H1 (cell line): Measurements from ENCODE around the gene TLR7. TPM values are rescaled to one million over a fixed set of nuclear protein-coding genes. Genes with fewer than 3 reads are reported as not detected.

Experiments
- CTCF ChIA-PET: fragments of 300-600 bp; sonication (Branson Sonifier 250); formaldehyde crosslinking; loops from one replicate; lab custom pipeline; 2021; ENCODE audit not compliant: partially characterized antibody; lab: Charles Lee
- POLR2A ChIA-PET: fragments of 300-600 bp; sonication (Branson Sonifier 250); formaldehyde crosslinking; loops from one replicate; lab custom pipeline; 2021; ENCODE audit warnings: inconsistent platforms; ENCODE audit not compliant: partially characterized antibody; lab: Charles Lee
- DNase-seq, 2 experiments: peaks; one replicate each; pipeline versions ENCODE4 v3.0.0 to v3.0.0-alpha.2; 2010 to 2022; ENCODE audit warnings: low spot score in 2 of 2, low read depth in 1 of 2, mixed read lengths in 1 of 2
- FAIRE-seq: peaks from 2 replicates; lab custom pipeline; 2011; peaks lifted over from hg19 to GRCh38; lab: Jason Lieb, UNC
- H2AFZ ChIP-seq: 2 replicates; pipeline ENCODE4 v1.8.1; 2012; ENCODE audit warnings: low read length, inconsistent platforms
- H2AK5ac ChIP-seq: 2 replicates; pipeline ENCODE4 v1.6.1; 2013; ENCODE audit warnings: low read depth, low read length
- H2BK120ac ChIP-seq: replicated peaks from 2 replicates; pipeline ENCODE3; 2013; ENCODE audit warnings: low read depth, low read length, inconsistent platforms
- H2BK12ac ChIP-seq: 2 replicates; pipeline ENCODE4 v1.6.1; 2013; ENCODE audit warnings: low read depth, low read length
- H2BK15ac ChIP-seq: 2 replicates; pipeline ENCODE4 v1.6.1; 2013; ENCODE audit warnings: low read length
- H2BK20ac ChIP-seq: 2 replicates; pipeline ENCODE4 v1.6.1; 2013; ENCODE audit warnings: low read length
- H2BK5ac ChIP-seq: 2 replicates; pipeline ENCODE4 v1.6.1; 2013; ENCODE audit warnings: low read depth, low read length
- H3K14ac ChIP-seq: 2 replicates; pipeline ENCODE4 v1.6.1; 2013; ENCODE audit warnings: inconsistent platforms; ENCODE audit not compliant: insufficient read length
- H3K18ac ChIP-seq: 2 replicates; pipeline ENCODE4 v1.6.1; 2013; ENCODE audit warnings: low read length; ENCODE audit errors: extremely low read depth
- H3K23ac ChIP-seq: 2 replicates; pipeline ENCODE4 v1.6.1; 2013; ENCODE audit warnings: inconsistent platforms; ENCODE audit not compliant: insufficient read length
- H3K23me2 ChIP-seq: 2 replicates; pipeline ENCODE4 v1.6.1; 2013; ENCODE audit warnings: low read depth, low read length
- H3K27ac ChIP-seq: 2 replicates; pipeline ENCODE4 v1.6.1; 2011; ENCODE audit warnings: low read depth, low read length, inconsistent platforms
- H3K27me3 ChIP-seq, 4 experiments: replicated peaks in 1 of 4; 1 replicate in 1 of 4; 2 replicates in 3 of 4; pipeline versions ENCODE4 v1.6.1 to v1.8.1; 2011 to 2013; ENCODE audit warnings: low read length in 3 of 4, mild to moderate bottlenecking in 3 of 4, inconsistent platforms in 2 of 4, mixed read lengths in 2 of 4, moderate library complexity in 1 of 4; ENCODE audit not compliant: control insufficient read depth in 3 of 4, insufficient read depth in 3 of 4; ENCODE audit errors: extremely low read depth in 1 of 4
- H3K36me3 ChIP-seq, 4 experiments: 2 replicates each; pipeline versions ENCODE4 v1.6.1 to v1.8.1; 2011 to 2013; ENCODE audit warnings: mild to moderate bottlenecking in 4 of 4, low read length in 3 of 4, moderate library complexity in 2 of 4, control low read depth in 1 of 4, inconsistent platforms in 1 of 4; ENCODE audit not compliant: insufficient read depth in 4 of 4, control insufficient read depth in 2 of 4
- H3K4ac ChIP-seq: replicated peaks from 2 replicates; pipeline ENCODE3; 2013; ENCODE audit warnings: low read length, low read depth, mixed read lengths, inconsistent platforms; ENCODE audit not compliant: insufficient read length
- H3K4me1 ChIP-seq, 4 experiments: replicated peaks in 1 of 4; 1 replicate in 1 of 4; 2 replicates in 3 of 4; pipeline versions ENCODE4 v1.6.1 to v1.8.1; 2011 to 2013; ENCODE audit warnings: low read length in 3 of 4, inconsistent platforms in 2 of 4, mixed read lengths in 1 of 4; ENCODE audit not compliant: insufficient read depth in 4 of 4, control insufficient read depth in 3 of 4
- H3K4me2 ChIP-seq, 2 experiments: 2 replicates each; pipeline versions ENCODE4 v1.6.1 to v1.8.1; 2011 to 2013; ENCODE audit warnings: low read depth in 2 of 2, low read length in 2 of 2, control low read depth in 1 of 2, inconsistent platforms in 1 of 2, mild to moderate bottlenecking in 1 of 2; ENCODE audit not compliant: insufficient read depth in 1 of 2
- H3K4me3 ChIP-seq, 4 experiments: fragments of 200-600, 300-600 bp in 1 of 4; sonication (generic), shearing (Covaris generic), sonication (Bioruptor Twin) in 1 of 4; 2 replicates each; pipeline versions ENCODE4 v1.5.1 to v1.8.1; 2011 to 2016; ENCODE audit warnings: low read length in 4 of 4, low read depth in 3 of 4, control low read depth in 2 of 4, inconsistent platforms in 2 of 4, mild to moderate bottlenecking in 2 of 4, mixed read lengths in 1 of 4, moderate library complexity in 1 of 4; ENCODE audit not compliant: insufficient read depth in 2 of 4; ENCODE audit errors: extremely low read depth in 1 of 4
- H3K56ac ChIP-seq: replicated peaks from 2 replicates; pipeline ENCODE3; 2013; ENCODE audit warnings: low read depth, mild to moderate bottlenecking, mixed read lengths, low read length, inconsistent platforms; ENCODE audit not compliant: insufficient read length
- H3K79me1 ChIP-seq: 2 replicates; pipeline ENCODE4 v1.6.1; 2013; ENCODE audit warnings: low read depth, low read length, control low read depth
- H3K79me2 ChIP-seq, 2 experiments: 2 replicates each; pipeline versions ENCODE4 v1.6.1 to v1.8.1; 2012 to 2013; ENCODE audit warnings: low read length in 2 of 2, mild to moderate bottlenecking in 2 of 2, inconsistent platforms in 1 of 2; ENCODE audit not compliant: insufficient read depth in 2 of 2, control insufficient read depth in 1 of 2
- H3K9ac ChIP-seq, 4 experiments: replicated peaks in 1 of 4; 1 replicate in 1 of 4; 2 replicates in 3 of 4; pipeline versions ENCODE4 v1.6.1 to v1.8.1; 2011 to 2013; ENCODE audit warnings: low read depth in 3 of 4, low read length in 3 of 4, control low read depth in 2 of 4, mild to moderate bottlenecking in 2 of 4, moderate library complexity in 2 of 4, inconsistent platforms in 1 of 4; ENCODE audit errors: extremely low read depth in 1 of 4
- H3K9me3 ChIP-seq, 2 experiments: 2 replicates each; pipeline versions ENCODE4 v1.6.1 to v1.8.1; 2012 to 2013; ENCODE audit warnings: mild to moderate bottlenecking in 2 of 2, moderate library complexity in 2 of 2, control low read depth in 1 of 2, inconsistent platforms in 1 of 2, low read depth in 1 of 2, low read length in 1 of 2, mixed read lengths in 1 of 2; ENCODE audit not compliant: insufficient read depth in 2 of 2
- H4K20me1 ChIP-seq, 2 experiments: replicated peaks in 1 of 2; 2 replicates each; pipeline versions ENCODE3 to v1.8.1; 2011 to 2013; ENCODE audit warnings: inconsistent platforms in 2 of 2, low read length in 2 of 2, mild to moderate bottlenecking in 1 of 2; ENCODE audit not compliant: insufficient read depth in 2 of 2, control insufficient read depth in 1 of 2
- H4K5ac ChIP-seq: 2 replicates; pipeline ENCODE4 v1.6.1; 2013; ENCODE audit warnings: low read length, low read depth, mixed read lengths, inconsistent platforms; ENCODE audit not compliant: insufficient read length
- H4K8ac ChIP-seq: 2 replicates; pipeline ENCODE4 v1.8.0; 2013; ENCODE audit warnings: mild to moderate bottlenecking, moderate library complexity, low read length, inconsistent platforms; ENCODE audit not compliant: insufficient read depth; ENCODE audit errors: extremely low read depth
- H4K91ac ChIP-seq: replicated peaks from 2 replicates; pipeline ENCODE3; 2013; ENCODE audit warnings: low read length, mixed read lengths, inconsistent platforms; ENCODE audit not compliant: insufficient read length
- ASH2L ChIP-seq: fragments of 200-600, 300-600 bp; sonication (generic); IDR thresholded peaks from one replicate; pipeline ENCODE4 v1.7.1; 2017; ENCODE audit warnings: low read length
- BRCA1 ChIP-seq: IDR thresholded peaks from 2 replicates; pipeline ENCODE4 v1.6.1; 2012; ENCODE audit warnings: low read depth, low read length, improper control_type of control experiment
- CTCF ChIP-seq, 3 experiments: IDR thresholded peaks; 1 replicate in 2 of 3; 2 replicates in 1 of 3; pipeline versions ENCODE4 v1.5.1 to v1.6.1; 2011; ENCODE audit warnings: low read length in 3 of 3, mild to moderate bottlenecking in 3 of 3, inconsistent platforms in 2 of 3, low read depth in 1 of 3, moderate library complexity in 1 of 3; ENCODE audit not compliant: insufficient read depth in 1 of 3; ENCODE audit errors: control extremely low read depth in 1 of 3
- WGBS, 2 experiments: shearing (Covaris generic) in 1 of 2; methylation state at CpG; one replicate each; pipeline versions ENCODE4 v1.1.6 to v1.1.7; 2013 to 2015; ENCODE audit warnings: low lambda C conversion rate in 2 of 2, mixed read lengths in 2 of 2, inconsistent platforms in 1 of 2, low coverage in 1 of 2, missing lambda C conversion rate in 1 of 2; ENCODE audit not compliant: insufficient replicate concordance in 2 of 2, insufficient coverage in 1 of 2, insufficient read length in 1 of 2; ENCODE audit errors: extremely low coverage in 1 of 2, missing lambda C conversion rate in 1 of 2; 5-methylcytosine and 5-hydroxymethylcytosine counted together
- polyA plus RNA-seq, 7 experiments: library from polyadenylated mRNA; depleted of rRNA in 3 of 7; stranded (reverse) in 5 of 7; unstranded in 2 of 7; fragments of >200 nt in 5 of 7; fragments of 200-250 nt in 2 of 7; gene quantifications; 1 replicate in 5 of 7; 2 replicates in 1 of 7; 4 replicates in 1 of 7; pipeline versions ENCODE4 v1.2.1 to v1.2.3, GENCODE V29; 2011 to 2013; ENCODE audit warnings: missing spikeins in 2 of 7, mixed read lengths in 2 of 7
- total RNA-seq: library from RNA; stranded (reverse); fragmentation: NEBNext Ultra II Directional; extraction: Animal tissue kit (Norgen Biotek cat#: 25700); gene quantifications from 2 replicates; pipeline ENCODE4 v1.2.1, GENCODE V29; 2021

TLR7 gene
- total and polyA plus RNA-seq, 2 of the 8 experiments (the other 6 are each of a cell fraction or from before 2014, with no cell fraction given), result 0.02 TPM; not detected in 1

GRCh38 chrX:12824944-12825343 lies 41.9 kb upstream of the TLR7 start:
- CTCF ChIA-PET, result interaction anchor here (1.0 to 3.0 kb wide), 4 partner anchors 10 to 76 kb away, joined by 3 to 14 read pairs (median 4); no protein-coding TSS in a partner anchor
- TF ChIP-seq CTCF (IDR thresholded peaks at IDR 0.05; ENCODE audit: control extremely low read depth in 1 of 3, insufficient read depth in 1 of 3, low read depth in 1 of 3, low read length in 3 of 3) (peak in 2 of 3 experiments; percentile 6 to 24; a peak in 1 of 4 replicates), BRCA1 (no peak), ASH2L (no peak)
- Histone ChIP-seq H4K5ac (no peak overlapping the region), H3K4ac (no peak overlapping the region), H3K36me3 (peaks cover 2 to 27% (median 10%) of the 10 kb centered on the region in 4 experiments; a peak in 5 of 8 replicates), H3K79me2 (no peaks in the 10 kb centered on the region), H4K8ac (no peak overlapping the region), H2BK120ac (no peak overlapping the region), H2BK15ac (no peak overlapping the region), H3K23ac (no peak overlapping the region), H3K79me1 (no peaks in the 10 kb centered on the region), H3K9ac (no peak overlapping the region), H2AK5ac (no peak overlapping the region), H3K9me3 (no peaks in the 10 kb centered on the region), H2BK20ac (no peak overlapping the region), H3K14ac (no peak overlapping the region), H3K27me3 (no peaks in the 10 kb centered on the region), H2BK12ac (no peak overlapping the region), H3K4me3 (no peak overlapping the region), H2AFZ (no peak overlapping the region), H3K27ac (no peak overlapping the region), H3K56ac (no peak overlapping the region), H4K20me1 (no peaks in the 10 kb centered on the region), H3K23me2 (no peaks in the 10 kb centered on the region), H3K4me2 (no peak overlapping the region), H3K4me1 (no peaks in the 10 kb centered on the region), H2BK5ac (no peak overlapping the region), H4K91ac (no peak overlapping the region), H3K18ac (no peak overlapping the region)
- POLR2A ChIA-PET, result interaction anchor here (0.9 kb wide), 1 partner anchor 72 kb away, joined by 3 read pairs; no protein-coding TSS in a partner anchor
- no peak for FAIRE-seq
- no peak for DNase-seq
- 90% methylated on average over 6 of the region's 9 CpGs; no CpG with 5 or more reads in 1 of the 2 experiments for WGBS, 2 experiments
